HG03575 (cell line): ENCODE data around the gene PLCH2.
"Not testable (repeated sequence)": the region's sequence is repeated elsewhere in the genome, so short reads cannot be mapped to it uniquely, and the experiment has no call there.

ENCODE experiments used
- ATAC-seq: cut with Tn5 transposase; IDR thresholded peaks from one replicate; pipeline ENCODE4 v1.9.1; 2021; ENCODE audit not compliant: unreplicated experiment, insufficient number of reproducible peaks, low FRiP score; ENCODE audit errors: extremely low read depth

PLCH2 gene

GRCh38 chr1:2457444-2457843 lies 18.6 kb upstream of the PLCH2 start:
- ATAC-seq: no peak

GRCh38 chr1:2458687-2459086 lies 17.4 kb upstream of the PLCH2 start:
- ATAC-seq: no peak

GRCh38 chr1:2459102-2459753 lies 16.9 kb upstream of the PLCH2 start:
- ATAC-seq: not testable (repeated sequence)

GRCh38 chr1:2459757-2460156 lies 16.3 kb upstream of the PLCH2 start:
- no peak for ATAC-seq

- no peak for ATAC-seq
Observed at GRCh38 chr1:2460203-2460602, 15.9 kb upstream of the PLCH2 start.

- no peak for ATAC-seq
Observed at GRCh38 chr1:2460996-2461751, 14.9 kb upstream of the PLCH2 start.

GRCh38 chr1:2462819-2463218 lies 13.3 kb upstream of the PLCH2 start:
- ATAC-seq: no peak

GRCh38 chr1:2463396-2463795 lies 12.7 kb upstream of the PLCH2 start:
- no peak for ATAC-seq

- ATAC-seq: no peak
Observed at GRCh38 chr1:2465371-2466269, 10.5 kb upstream of the PLCH2 start.

GRCh38 chr1:2466270-2466665 lies 9.8 kb upstream of the PLCH2 start:
- no peak for ATAC-seq

GRCh38 chr1:2466958-2467554 lies 9.0 kb upstream of the PLCH2 start:
- ATAC-seq: no peak

GRCh38 chr1:2468041-2468472 lies 8.0 kb upstream of the PLCH2 start:
- no peak for ATAC-seq

- no peak for ATAC-seq
Observed at GRCh38 chr1:2468540-2468939, 7.5 kb upstream of the PLCH2 start.

GRCh38 chr1:2469103-2469940 lies 6.8 kb upstream of the PLCH2 start:
- no peak for ATAC-seq

GRCh38 chr1:2470290-2471158 lies 5.6 kb upstream of the PLCH2 start:
- no peak for ATAC-seq

GRCh38 chr1:2471159-2471471 lies 5.0 kb upstream of the PLCH2 start:
- ATAC-seq: no peak

GRCh38 chr1:2471587-2472001 lies 4.5 kb upstream of the PLCH2 start:
- no peak for ATAC-seq

- no peak for ATAC-seq
Observed at GRCh38 chr1:2472109-2472508, 4.0 kb upstream of the PLCH2 start.
